ENCODE measurements around the gene SLC50A1. TPM values are rescaled to one million over a fixed set of nuclear protein-coding genes. Genes with fewer than 3 reads are reported as not detected.

SLC50A1 gene, protein sequence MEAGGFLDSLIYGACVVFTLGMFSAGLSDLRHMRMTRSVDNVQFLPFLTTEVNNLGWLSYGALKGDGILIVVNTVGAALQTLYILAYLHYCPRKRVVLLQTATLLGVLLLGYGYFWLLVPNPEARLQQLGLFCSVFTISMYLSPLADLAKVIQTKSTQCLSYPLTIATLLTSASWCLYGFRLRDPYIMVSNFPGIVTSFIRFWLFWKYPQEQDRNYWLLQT
- total RNA-seq (100 to 1,000 TPM in 1 of 5 donors, 10 to 100 TPM in 3, 1 to 10 TPM in 1; 4.5 to 114 (median 22.5) TPM), polyA plus RNA-seq (10 to 100 TPM; 39.7 to 48.3 (median 40.2) TPM)
- long read RNA-seq, donor 1, partial matches to known transcripts = 0 of 1 reads
- long read RNA-seq, donor 1, other reads (novel, unspliced or antisense) = 0 of 1 reads
- long read RNA-seq, donor 2, transcript SLC50A1-203 (6 exons, 1,300 nt) = major isoform, 6 of 7 reads
- long read RNA-seq, donor 2, partial matches to known transcripts = 0 of 7 reads
- long read RNA-seq, donor 2, other reads (novel, unspliced or antisense) = 0 of 7 reads
- long read RNA-seq, donor 3, transcript SLC50A1-203 (6 exons, 1,300 nt) = major isoform, 7 of 8 reads
- long read RNA-seq, donor 3, partial matches to known transcripts = 0 of 8 reads
- long read RNA-seq, donor 3, other reads (novel, unspliced or antisense) = 0 of 8 reads
- long read RNA-seq, donor 4, partial matches to known transcripts = 0 of 1 reads
- long read RNA-seq, donor 4, other reads (novel, unspliced or antisense) = 0 of 1 reads
- long read RNA-seq, donor 5, partial matches to known transcripts = 0 of 2 reads
- long read RNA-seq, donor 5, other reads (novel, unspliced or antisense) = 0 of 2 reads
- long read RNA-seq, donor 6 = 0 reads
- long read RNA-seq, donor 7, partial matches to known transcripts = 0 of 5 reads
- long read RNA-seq, donor 7, other reads (novel, unspliced or antisense) = 0 of 5 reads
- long read RNA-seq, donor 8, partial matches to known transcripts = 0 of 2 reads
- long read RNA-seq, donor 8, other reads (novel, unspliced or antisense) = 0 of 2 reads
- long read RNA-seq, donor 9, partial matches to known transcripts = 0 of 5 reads
- long read RNA-seq, donor 9, other reads (novel, unspliced or antisense) = 0 of 5 reads
- long read RNA-seq, donor 10, partial matches to known transcripts = 10 of 14 reads
- long read RNA-seq, donor 10, other reads (novel, unspliced or antisense) = 0 of 14 reads

DNA sequence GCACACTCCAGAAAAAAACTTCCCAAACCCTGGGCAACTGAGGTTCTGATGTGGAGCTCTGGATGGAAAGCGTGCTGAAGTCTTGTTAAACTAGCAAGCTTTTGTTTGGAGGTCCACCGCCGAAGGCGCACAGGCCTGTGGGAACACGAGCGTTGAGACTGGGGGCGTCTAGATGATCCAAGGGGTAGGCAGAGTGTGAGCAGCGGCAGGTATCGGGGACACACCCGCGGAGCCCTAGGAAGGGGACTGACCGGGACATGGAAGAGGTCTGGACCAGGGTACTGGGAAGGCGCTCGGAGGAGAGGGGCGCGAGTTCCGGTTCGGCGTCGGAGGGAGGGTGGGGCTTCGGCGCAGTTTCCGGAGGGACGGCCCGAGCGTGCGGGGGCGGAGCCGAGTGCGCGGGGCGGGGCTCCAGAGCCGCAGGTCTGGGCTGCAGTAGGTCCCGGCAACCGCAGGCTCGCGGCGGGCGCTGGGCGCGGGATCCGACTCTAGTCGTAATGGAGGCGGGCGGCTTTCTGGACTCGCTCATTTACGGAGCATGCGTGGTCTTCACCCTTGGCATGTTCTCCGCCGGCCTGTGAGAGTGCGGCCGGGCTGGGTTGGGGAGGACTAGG is at the start of gene SLC50A1:
SLC50A1 (plus strand) TSS at position 438 of the 614 bp plus-strand sequence; CDS start at position 498, 60 bp downstream.
- Histone ChIP-seq H3K4me3 (peak within 1 kb of the TSS; percentile 63 to 71 (median 68)), H3K27me3 (no peaks in the 10 kb centered on the region), H3K27ac (peak within 1 kb of the TSS; percentile 89 to 100 (median 98)), H3K4me1 (peaks cover 39 to 84% (median 84%) of the 10 kb centered on the region in 4 donors), H3K36me3 (peaks cover 32 to 53% (median 50%) of the 10 kb centered on the region in 4 donors), H3K9me3 (no peaks in the 10 kb centered on the region)
- 0 to 1% (median 1%) methylated on average over 32 to 52 of the region's 52 CpGs for WGBS, 5 donors
- intact Hi-C loops (cut with DNase I; ENCODE audit: low total_unique reads) = no loop called here
- TF ChIP-seq, protein P1, sequence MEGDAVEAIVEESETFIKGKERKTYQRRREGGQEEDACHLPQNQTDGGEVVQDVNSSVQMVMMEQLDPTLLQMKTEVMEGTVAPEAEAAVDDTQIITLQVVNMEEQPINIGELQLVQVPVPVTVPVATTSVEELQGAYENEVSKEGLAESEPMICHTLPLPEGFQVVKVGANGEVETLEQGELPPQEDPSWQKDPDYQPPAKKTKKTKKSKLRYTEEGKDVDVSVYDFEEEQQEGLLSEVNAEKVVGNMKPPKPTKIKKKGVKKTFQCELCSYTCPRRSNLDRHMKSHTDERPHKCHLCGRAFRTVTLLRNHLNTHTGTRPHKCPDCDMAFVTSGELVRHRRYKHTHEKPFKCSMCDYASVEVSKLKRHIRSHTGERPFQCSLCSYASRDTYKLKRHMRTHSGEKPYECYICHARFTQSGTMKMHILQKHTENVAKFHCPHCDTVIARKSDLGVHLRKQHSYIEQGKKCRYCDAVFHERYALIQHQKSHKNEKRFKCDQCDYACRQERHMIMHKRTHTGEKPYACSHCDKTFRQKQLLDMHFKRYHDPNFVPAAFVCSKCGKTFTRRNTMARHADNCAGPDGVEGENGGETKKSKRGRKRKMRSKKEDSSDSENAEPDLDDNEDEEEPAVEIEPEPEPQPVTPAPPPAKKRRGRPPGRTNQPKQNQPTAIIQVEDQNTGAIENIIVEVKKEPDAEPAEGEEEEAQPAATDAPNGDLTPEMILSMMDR (IDR thresholded peaks at IDR 0.05) = peak in 5 of 7 experiments; percentile 16 to 55 (median 40)
- peak; percentile 26 to 96 (median 95) for TF ChIP-seq POLR2AphosphoS5 (IDR thresholded peaks at IDR 0.05)
- TF ChIP-seq POLR2A (IDR thresholded peaks at IDR 0.05) = peak in 2 of 4 donors; percentile 73 to 79
- no peak for TF ChIP-seq EP300 (IDR thresholded peaks at IDR 0.05)
- peak; percentile 97 to 99 for DNase-seq

DNA sequence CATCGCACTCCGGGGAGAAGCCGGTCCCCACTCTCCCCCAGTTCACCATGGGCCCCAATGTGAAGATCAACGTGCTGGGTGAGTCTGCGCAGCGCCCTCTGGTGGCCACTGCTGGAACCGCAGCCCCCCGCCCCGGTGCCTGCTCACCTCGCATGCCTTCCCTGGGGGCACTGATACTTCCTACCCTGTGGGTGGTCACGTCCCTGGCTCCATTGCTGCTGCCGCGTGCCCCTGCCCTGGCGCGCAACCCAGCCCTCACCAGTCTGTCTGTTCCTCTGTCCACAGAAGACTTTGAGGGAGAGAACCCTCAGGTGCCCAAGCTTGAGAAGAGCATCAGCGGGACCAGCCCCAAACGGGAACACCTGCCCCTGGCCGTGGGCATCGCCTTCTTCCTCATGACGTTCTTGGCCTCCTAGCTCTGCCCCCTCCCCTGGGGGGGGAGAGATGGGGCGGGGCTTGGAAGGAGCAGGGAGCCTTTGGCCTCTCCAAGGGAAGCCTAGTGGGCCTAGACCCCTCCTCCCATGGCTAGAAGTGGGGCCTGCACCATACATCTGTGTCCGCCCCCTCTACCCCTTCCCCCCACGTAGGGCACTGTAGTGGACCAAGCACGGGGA is 49.4 kb upstream of the SLC50A1 start:
- H3K27ac ChIP-seq = peak overlapping the region; percentile 84 to 93 (median 89)
- H3K36me3 ChIP-seq = no peaks in the 10 kb centered on the region
- H3K4me1 ChIP-seq = peaks cover 43 to 51% (median 50%) of the 10 kb centered on the region in 4 donors
- DNase-seq = peak; percentile 75 to 90
- H3K9me3 ChIP-seq = no peaks in the 10 kb centered on the region
- intact Hi-C loops (cut with DNase I; ENCODE audit: low total_unique reads) = no loop called here
- WGBS, 5 donors = 14 to 21% (median 14%) methylated on average over 10 to 24 of the region's 24 CpGs
- H3K27me3 ChIP-seq = peaks cover 7 to 33% (median 29%) of the 10 kb centered on the region in 3 donors
- H3K4me3 ChIP-seq = peak overlapping the region; percentile 48 to 76 (median 60)
- no peak for TF ChIP-seq POLR2A (IDR thresholded peaks at IDR 0.05)
- TF ChIP-seq, protein P1 (IDR thresholded peaks at IDR 0.05) = peak in 6 of 7 experiments; percentile 90 to 100 (median 98)

DNA sequence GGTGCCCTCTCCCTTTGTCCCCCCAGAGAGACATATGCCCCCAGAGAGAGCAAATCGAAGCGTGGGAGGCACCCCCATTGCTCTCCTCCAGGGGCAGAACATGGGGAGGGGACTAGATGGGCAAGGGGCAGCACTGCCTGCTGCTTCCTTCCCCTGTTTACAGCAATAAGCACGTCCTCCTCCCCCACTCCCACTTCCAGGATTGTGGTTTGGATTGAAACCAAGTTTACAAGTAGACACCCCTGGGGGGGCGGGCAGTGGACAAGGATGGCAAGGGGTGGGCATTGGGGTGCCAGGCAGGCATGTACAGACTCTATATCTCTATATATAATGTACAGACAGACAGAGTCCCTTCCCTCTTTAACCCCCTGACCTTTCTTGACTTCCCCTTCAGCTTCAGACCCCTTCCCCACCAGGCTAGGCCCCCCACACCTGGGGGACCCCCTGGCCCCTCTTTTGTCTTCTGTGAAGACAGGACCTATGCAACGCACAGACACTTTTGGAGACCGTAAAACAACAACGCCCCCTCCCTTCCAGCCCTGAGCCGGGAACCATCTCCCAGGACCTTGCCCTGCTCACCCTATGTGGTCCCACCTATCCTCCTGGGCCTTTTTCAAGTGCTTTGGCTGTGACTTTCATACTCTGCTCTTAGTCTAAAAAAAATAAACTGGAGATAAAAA is 48.7 kb upstream of the SLC50A1 start:
- TF ChIP-seq, protein P1 (IDR thresholded peaks at IDR 0.05) = no peak
- TF ChIP-seq EP300 (IDR thresholded peaks at IDR 0.05) (no peak), POLR2AphosphoS5 (IDR thresholded peaks at IDR 0.05) (no peak), POLR2A (IDR thresholded peaks at IDR 0.05) (no peak)
- no peak for DNase-seq
- Histone ChIP-seq H3K9me3 (no peaks in the 10 kb centered on the region), H3K27ac (no peak overlapping the region), H3K27me3 (peaks cover 6 to 25% (median 22%) of the 10 kb centered on the region in 3 donors), H3K4me3 (no peak overlapping the region), H3K36me3 (no peaks in the 10 kb centered on the region), H3K4me1 (peaks cover 42 to 50% (median 48%) of the 10 kb centered on the region in 4 donors)
- 67 to 72% (median 68%) methylated on average over 8 of the region's 8 CpGs for WGBS, 5 donors
- intact Hi-C loops (cut with DNase I; ENCODE audit: low total_unique reads) = no loop called here
